Endodermal cell (in vitro differentiated cells): ENCODE results near the gene GALK2. TPM values are rescaled to one million over a fixed set of nuclear protein-coding genes. Genes with fewer than 3 reads are reported as not detected.

Experiments
- DNase-seq: peaks from one replicate; pipeline ENCODE4 v3.0.0-alpha.2; 2017
- H3K27ac ChIP-seq: 2 replicates; pipeline ENCODE4 v1.5.1; 2013; ENCODE audit warnings: mild to moderate bottlenecking, low read depth, low read length, moderate library complexity
- H3K27me3 ChIP-seq: 2 replicates; pipeline ENCODE4 v1.6.1; 2013; ENCODE audit warnings: mild to moderate bottlenecking, low read length, moderate library complexity; ENCODE audit not compliant: insufficient read depth, control insufficient read depth, poor library complexity, severe bottlenecking
- H3K36me3 ChIP-seq: 2 replicates; pipeline ENCODE4 v1.7.0; 2013; ENCODE audit warnings: mild to moderate bottlenecking, low read length, moderate library complexity; ENCODE audit not compliant: control insufficient read depth, insufficient read depth
- H3K4me1 ChIP-seq: one replicate; pipeline ENCODE4 v1.7.0; 2013; ENCODE audit warnings: low read length; ENCODE audit not compliant: control insufficient read depth, insufficient read depth
- H3K4me3 ChIP-seq: 2 replicates; pipeline ENCODE4 v1.5.1; 2013; ENCODE audit warnings: mild to moderate bottlenecking, low read length, moderate library complexity
- H3K9ac ChIP-seq: 2 replicates; pipeline ENCODE4 v1.6.1; 2013; ENCODE audit warnings: mild to moderate bottlenecking, low read length, moderate library complexity; ENCODE audit not compliant: poor library complexity, severe bottlenecking; ENCODE audit errors: extremely low read depth
- H3K9me3 ChIP-seq: 2 replicates; pipeline ENCODE4 v1.6.1; 2013; ENCODE audit warnings: mild to moderate bottlenecking, low read length, moderate library complexity; ENCODE audit not compliant: control insufficient read depth
- H3K27ac Mint-ChIP-seq: 2 replicates; pipeline ENCODE4 v1.8.0; 2020; ENCODE audit warnings: mixed read lengths
- H3K27me3 Mint-ChIP-seq: 2 replicates; pipeline ENCODE4 v1.8.0; 2021; ENCODE audit warnings: mild to moderate bottlenecking, mixed read lengths; ENCODE audit not compliant: insufficient read depth
- H3K36me3 Mint-ChIP-seq: 2 replicates; pipeline ENCODE4 v1.8.0; 2020; ENCODE audit warnings: low read depth, mixed read lengths
- H3K4me1 Mint-ChIP-seq: 2 replicates; pipeline ENCODE4 v1.8.0; 2020; ENCODE audit warnings: mixed read lengths
- H3K4me3 Mint-ChIP-seq: 2 replicates; pipeline ENCODE4 v1.8.0; 2020; ENCODE audit warnings: mild to moderate bottlenecking, moderate library complexity, mixed read lengths
- H3K9me3 Mint-ChIP-seq: 2 replicates; pipeline ENCODE4 v1.8.0; 2020; ENCODE audit warnings: mild to moderate bottlenecking, mixed read lengths
- CTCF ChIP-seq: fragments of 200-600 bp; sonication (generic); conservative IDR thresholded peaks from 2 replicates; pipeline ENCODE4 v1.5.0; 2021; ENCODE audit warnings: antibody characterized with exemption, mild to moderate bottlenecking
- WGBS, 2 experiments: methylation state at CpG; one replicate each; pipeline versions ENCODE4 v1.1.5 to v1.1.7; 2013; ENCODE audit warnings: missing lambda C conversion rate in 2 of 2, mixed read lengths in 1 of 2; ENCODE audit not compliant: insufficient coverage in 1 of 2, insufficient read length in 1 of 2; 5-methylcytosine and 5-hydroxymethylcytosine counted together
- total RNA-seq, 2 donors: library from RNA; stranded (reverse); fragmentation: NEBNext Ultra II Directional in 1 of 2; extraction: Animal tissue kit (Norgen Biotek cat#: 25700) in 1 of 2; gene quantifications; 2 replicates in 1 of 2; 3 replicates in 1 of 2; pipeline ENCODE4 v1.2.1, GENCODE V29; 2021

The GALK2 gene
- total RNA-seq, 2 donors from 2014 or later: 13.4 to 19.1 TPM

- H3K9me3 Mint-ChIP-seq: peaks cover 2% of the 10 kb centered on the region
- H3K4me1 ChIP-seq: peaks cover 2% of the 10 kb centered on the region
- no peak overlapping the region for H3K4me3 ChIP-seq
- H3K27ac ChIP-seq: no peak overlapping the region
- peaks cover 7% of the 10 kb centered on the region for H3K4me1 Mint-ChIP-seq
- no peak overlapping the region for H3K9ac ChIP-seq
- H3K27ac Mint-ChIP-seq: no peak overlapping the region
- no peaks in the 10 kb centered on the region for H3K27me3 ChIP-seq
- no peak for TF ChIP-seq CTCF
- no peaks in the 10 kb centered on the region for H3K27me3 Mint-ChIP-seq
- H3K36me3 Mint-ChIP-seq: peaks cover 14% of the 10 kb centered on the region
- H3K9me3 ChIP-seq: no peaks in the 10 kb centered on the region
- no peak for DNase-seq
- 80 to 95% methylated on average over 2 of the region's 2 CpGs for WGBS, 2 experiments
- peaks cover 8% of the 10 kb centered on the region for H3K36me3 ChIP-seq
- no peak overlapping the region for H3K4me3 Mint-ChIP-seq
These were observed 68.3 kb downstream of the GALK2 start for GRCh38 chr15:49238342-49238741.

- no peak for DNase-seq
- Mint-ChIP-seq H3K27me3 (no peaks in the 10 kb centered on the region), H3K4me1 (peaks cover 7% of the 10 kb centered on the region), H3K4me3 (no peak overlapping the region), H3K27ac (no peak overlapping the region), H3K9me3 (peaks cover 2% of the 10 kb centered on the region), H3K36me3 (peaks cover 14% of the 10 kb centered on the region)
- Histone ChIP-seq H3K9me3 (no peaks in the 10 kb centered on the region), H3K27me3 (no peaks in the 10 kb centered on the region), H3K27ac (no peak overlapping the region), H3K4me1 (peaks cover 2% of the 10 kb centered on the region), H3K4me3 (no peak overlapping the region), H3K36me3 (peaks cover 8% of the 10 kb centered on the region), H3K9ac (no peak overlapping the region)
- WGBS, 2 experiments: 82 to 100% methylated on average over 1 of the region's 1 CpG
- no peak for TF ChIP-seq CTCF
These were observed 69.1 kb downstream of the GALK2 start for GRCh38 chr15:49239105-49239504.

GRCh38 chr15:49242820-49243219 lies 72.8 kb downstream of the GALK2 start:
- Histone ChIP-seq H3K27me3 (no peaks in the 10 kb centered on the region), H3K36me3 (peaks cover 8% of the 10 kb centered on the region), H3K27ac (no peak overlapping the region), H3K4me3 (no peak overlapping the region), H3K9ac (no peak overlapping the region), H3K4me1 (no peaks in the 10 kb centered on the region), H3K9me3 (no peaks in the 10 kb centered on the region)
- DNase-seq: peak; percentile 56
- Mint-ChIP-seq H3K4me3 (no peak overlapping the region), H3K36me3 (peaks cover 9% of the 10 kb centered on the region), H3K4me1 (no peaks in the 10 kb centered on the region), H3K27ac (peak overlapping the region; percentile 20), H3K9me3 (no peaks in the 10 kb centered on the region), H3K27me3 (no peaks in the 10 kb centered on the region)
- WGBS, 2 experiments: 86 to 90% methylated on average over 2 of the region's 2 CpGs
- TF ChIP-seq CTCF: no peak
